Spleen (tissue), 11 donors: ENCODE measurements around the gene RAB44. TPM values are rescaled to one million over a fixed set of nuclear protein-coding genes. Genes with fewer than 3 reads are reported as not detected.
A peak's percentile ranks its signal among the peaks of the same experiment; 100 is the strongest.

Experiments
- DNase-seq: peaks from one replicate; pipeline ENCODE4 v3.0.0-alpha.2; 2020
- H3K27ac ChIP-seq, 8 donors: fragments of 200-600 bp; sonication (generic) in 7 of 8; 1 replicate in 4 of 8; 2 replicates in 4 of 8; pipeline versions ENCODE4 v1.5.0 to v1.8.0; 2016 to 2021; ENCODE audit warnings: inconsistent platforms in 4 of 8, mild to moderate bottlenecking in 4 of 8, moderate library complexity in 1 of 8
- H3K27me3 ChIP-seq, 7 donors: fragments of 200-600 bp; sonication (generic) in 6 of 7; replicated peaks in 1 of 7; 1 replicate in 4 of 7; 2 replicates in 3 of 7; pipeline versions ENCODE4 v1.5.0 to v1.8.0; 2016 to 2021; ENCODE audit warnings: inconsistent platforms in 3 of 7, mild to moderate bottlenecking in 1 of 7
- H3K36me3 ChIP-seq, 6 donors: fragments of 200-600 bp; sonication (generic) in 5 of 6; 1 replicate in 4 of 6; 2 replicates in 2 of 6; pipeline versions ENCODE4 v1.5.0 to v1.8.0; 2016 to 2021; ENCODE audit warnings: inconsistent platforms in 2 of 6
- H3K4me1 ChIP-seq, 6 donors: fragments of 200-600 bp; sonication (generic) in 5 of 6; 1 replicate in 3 of 6; 2 replicates in 3 of 6; pipeline versions ENCODE4 v1.5.0 to v1.8.0; 2016 to 2021; ENCODE audit warnings: inconsistent platforms in 3 of 6
- H3K4me3 ChIP-seq, 8 donors: fragments of 200-600 bp; sonication (generic) in 7 of 8; 1 replicate in 4 of 8; 2 replicates in 4 of 8; pipeline versions ENCODE4 v1.5.0 to v1.8.0; 2016 to 2021; ENCODE audit warnings: inconsistent platforms in 4 of 8, mild to moderate bottlenecking in 4 of 8, moderate library complexity in 2 of 8
- H3K9me3 ChIP-seq, 8 donors: fragments of 200-600 bp; sonication (generic) in 7 of 8; 1 replicate in 4 of 8; 2 replicates in 4 of 8; pipeline versions ENCODE4 v1.5.0 to v1.8.0; 2016 to 2021; ENCODE audit warnings: inconsistent platforms in 4 of 8
- POLR2A ChIP-seq, 3 donors: fragments of 450-650 bp; IDR thresholded peaks; one replicate each; pipeline ENCODE4 v1.5.1; 2017; ENCODE audit warnings: antibody characterized with exemption in 3 of 3, mild to moderate bottlenecking in 1 of 3
- POLR2AphosphoS5 ChIP-seq, 3 donors: sonication (generic); formaldehyde crosslinking; IDR thresholded peaks; one replicate each; pipeline ENCODE4 v1.5.1; 2017; ENCODE audit warnings: antibody characterized with exemption in 3 of 3
- WGBS, 5 donors: extraction: QIAGEN DNeasy Blood & Tissue Kit in 3 of 5; methylation state at CpG; one replicate each; pipeline versions ENCODE4 v1.1.5 to v1.1.7; 2013 to 2018; 5-methylcytosine and 5-hydroxymethylcytosine counted together
- intact Hi-C: fragments of 100-400 bp; cut with DNase I; formaldehyde crosslinking; loops from one replicate; pipeline ENCODE4 v1.15.0; 2023; ENCODE audit warnings: low total_unique reads
- polyA plus RNA-seq, 3 donors: library from polyadenylated mRNA; stranded (reverse); fragments of 200-250 nt; gene quantifications; one replicate each; pipeline ENCODE4 v1.2.1, GENCODE V29; 2013
- total RNA-seq, 7 donors: library from RNA; depleted of rRNA in 3 of 7; stranded (reverse); fragments of >200 nt in 3 of 7; fragmentation: NEBNext Ultra II Directional in 4 of 7; extraction: Animal tissue kit (Norgen Biotek cat#: 25700) in 4 of 7; gene quantifications; one replicate each; pipeline versions ENCODE4 v1.1.0 to v1.2.1, GENCODE V29; 2016 to 2021
- TF ChIP-seq, protein P1 (sequence below), 11 experiments: fragments of 200-600 bp in 7 of 11; fragments of 450-650 bp in 4 of 11; sonication (generic) in 4 of 11; IDR thresholded peaks in 8 of 11; conservative IDR thresholded peaks in 3 of 11; 1 replicate in 7 of 11; 2 replicates in 4 of 11; pipeline versions ENCODE4 v1.4.0 to v1.8.0; 2016 to 2021; ENCODE audit warnings: antibody characterized with exemption in 11 of 11, inconsistent platforms in 4 of 11, mild to moderate bottlenecking in 1 of 11
- donor health status: healthy with polysubstance abuse.
- donor health status: DM: no; HTN: no; CAD: no; lungs with moderate emphysema.
- donor health status: DM: no; HTN: no; CAD: no.
- donor health status: Bipolar disorder and iron deficiency.
- donor health status: healthy.
- donor health status: DM: no; HTN: no; CAD: no.
- donor health status: DM: yes; HTN: yes; CAD: no.

The RAB44 gene
- total and polyA plus RNA-seq, 10 donors, result 0.06 to 3.5 (median 0.81) TPM

DNA sequence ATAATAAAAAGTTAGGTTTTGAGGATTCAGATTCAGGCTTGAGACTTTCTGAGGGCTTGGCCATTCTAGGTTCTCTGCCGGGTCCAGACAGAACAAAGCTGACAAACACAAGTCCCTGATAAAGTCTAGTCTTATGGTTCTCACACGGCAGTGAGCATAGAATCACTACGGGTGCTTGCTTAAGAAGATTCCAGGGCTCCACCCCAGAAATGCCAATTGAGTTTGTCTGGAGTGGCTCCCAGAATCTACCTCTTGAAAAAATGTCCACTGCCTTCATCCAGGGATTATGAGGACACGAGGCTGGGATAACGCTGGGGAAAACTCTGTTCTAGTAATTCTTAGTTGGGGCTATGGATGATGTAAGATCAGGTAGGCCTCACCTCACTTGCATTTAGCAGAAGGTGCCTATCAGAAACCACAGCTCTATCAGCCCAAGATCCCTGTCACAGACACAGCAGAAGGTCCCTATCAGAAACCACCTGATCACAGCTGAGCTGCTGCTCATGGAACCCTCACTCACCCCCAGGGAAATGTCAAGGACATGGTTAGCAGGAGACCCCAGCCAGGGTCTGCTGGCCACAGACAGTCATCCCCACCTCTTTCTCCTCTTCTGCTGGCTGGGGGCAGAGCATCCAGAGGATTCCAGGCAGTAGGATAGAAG, 52.3 kb downstream of the RAB44 start:
- intact Hi-C loops, result no loop called here
- peaks cover 0 to 26% (median 0%) of the 10 kb centered on the region in 6 donors for H3K36me3 ChIP-seq

DNA sequence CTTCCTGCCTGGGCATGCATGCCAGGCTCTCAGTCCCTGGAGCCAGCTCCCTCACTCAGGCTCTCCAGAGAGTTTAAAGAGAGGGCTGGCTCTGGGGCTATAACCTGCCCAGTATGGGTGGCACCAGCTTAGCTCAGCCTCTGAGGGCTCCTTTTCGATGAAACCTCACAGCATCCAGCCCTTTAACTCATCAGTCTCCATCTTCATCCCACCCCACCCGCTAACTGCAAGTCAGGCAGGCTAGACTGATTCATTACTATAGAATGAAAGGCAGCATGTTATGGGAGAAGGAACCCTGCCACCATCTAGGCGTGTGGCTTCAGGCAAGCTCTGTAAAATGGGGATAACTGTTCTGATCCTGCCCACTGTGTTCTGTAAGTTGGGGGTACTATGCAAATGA, 53.5 kb downstream of the RAB44 start:
- Histone ChIP-seq H3K4me1 (peaks cover 39 to 54% (median 47%) of the 10 kb centered on the region in 6 donors), H3K27ac (no peak overlapping the region), H3K9me3 (peaks cover 0 to 25% (median 18%) of the 10 kb centered on the region in 8 donors), H3K4me3 (no peak overlapping the region), H3K36me3 (peaks cover 0 to 15% (median 0%) of the 10 kb centered on the region in 6 donors), H3K27me3 (no peaks in the 10 kb centered on the region)
- WGBS, 5 donors, result 95 to 100% (median 98%) methylated on average over 3 of the region's 3 CpGs
- no peak for DNase-seq
- TF ChIP-seq, protein P1, sequence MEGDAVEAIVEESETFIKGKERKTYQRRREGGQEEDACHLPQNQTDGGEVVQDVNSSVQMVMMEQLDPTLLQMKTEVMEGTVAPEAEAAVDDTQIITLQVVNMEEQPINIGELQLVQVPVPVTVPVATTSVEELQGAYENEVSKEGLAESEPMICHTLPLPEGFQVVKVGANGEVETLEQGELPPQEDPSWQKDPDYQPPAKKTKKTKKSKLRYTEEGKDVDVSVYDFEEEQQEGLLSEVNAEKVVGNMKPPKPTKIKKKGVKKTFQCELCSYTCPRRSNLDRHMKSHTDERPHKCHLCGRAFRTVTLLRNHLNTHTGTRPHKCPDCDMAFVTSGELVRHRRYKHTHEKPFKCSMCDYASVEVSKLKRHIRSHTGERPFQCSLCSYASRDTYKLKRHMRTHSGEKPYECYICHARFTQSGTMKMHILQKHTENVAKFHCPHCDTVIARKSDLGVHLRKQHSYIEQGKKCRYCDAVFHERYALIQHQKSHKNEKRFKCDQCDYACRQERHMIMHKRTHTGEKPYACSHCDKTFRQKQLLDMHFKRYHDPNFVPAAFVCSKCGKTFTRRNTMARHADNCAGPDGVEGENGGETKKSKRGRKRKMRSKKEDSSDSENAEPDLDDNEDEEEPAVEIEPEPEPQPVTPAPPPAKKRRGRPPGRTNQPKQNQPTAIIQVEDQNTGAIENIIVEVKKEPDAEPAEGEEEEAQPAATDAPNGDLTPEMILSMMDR (IDR thresholded peaks at IDR 0.05 in 8 of 11, conservative IDR thresholded peaks at IDR 0.05 in 3 of 11), result no peak
- no peak for TF ChIP-seq POLR2A (IDR thresholded peaks at IDR 0.05)
- no peak for TF ChIP-seq POLR2AphosphoS5 (IDR thresholded peaks at IDR 0.05)
- intact Hi-C loops, result no loop called here

More for the DNA sequence above, 52.3 kb downstream of the RAB44 start:
- H3K9me3 ChIP-seq, result peaks cover 0 to 25% (median 18%) of the 10 kb centered on the region in 8 donors
- no peak overlapping the region for H3K4me3 ChIP-seq
- peaks cover 28 to 43% (median 35%) of the 10 kb centered on the region in 6 donors for H3K4me1 ChIP-seq
- DNase-seq, result no peak
- TF ChIP-seq POLR2A (IDR thresholded peaks at IDR 0.05), result no peak
- TF ChIP-seq, protein P1 (IDR thresholded peaks at IDR 0.05 in 8 of 11, conservative IDR thresholded peaks at IDR 0.05 in 3 of 11), result no peak
- no peak for TF ChIP-seq POLR2AphosphoS5 (IDR thresholded peaks at IDR 0.05)
- H3K27me3 ChIP-seq, result no peaks in the 10 kb centered on the region
- WGBS, 5 donors, result 71 to 98% (median 97%) methylated on average over 5 of the region's 5 CpGs
- no peak overlapping the region for H3K27ac ChIP-seq

DNA sequence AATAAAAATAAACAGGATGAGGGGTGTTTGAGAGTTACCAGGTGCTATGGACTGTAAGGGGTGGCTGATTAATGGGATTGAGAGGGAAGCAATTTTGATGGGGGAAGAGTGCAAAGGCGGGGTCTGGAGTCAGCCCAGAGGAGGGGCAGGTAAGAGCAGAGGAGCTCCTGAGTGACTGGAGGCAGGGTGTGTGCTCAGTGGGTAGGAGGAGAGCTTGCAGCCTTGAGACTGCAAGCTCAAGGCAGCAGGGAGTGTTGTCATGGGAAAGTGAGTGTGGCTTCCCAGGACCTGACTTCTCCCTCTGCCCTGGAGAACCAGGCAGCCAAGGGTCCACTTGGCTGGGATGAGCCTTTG, 54.2 kb downstream of the RAB44 start:
- H3K36me3 ChIP-seq, result peaks cover 0 to 12% (median 0%) of the 10 kb centered on the region in 6 donors
- 0 to 53% (median 49%) methylated on average over 1 of the region's 1 CpG for WGBS, 5 donors
- peaks cover 46 to 62% (median 54%) of the 10 kb centered on the region in 6 donors for H3K4me1 ChIP-seq
- H3K27ac ChIP-seq, result peak overlapping the region in 5 of 8 donors; percentile 20 to 82 (median 73)
- no peaks in the 10 kb centered on the region for H3K27me3 ChIP-seq
- no peak overlapping the region for H3K4me3 ChIP-seq
- DNase-seq, result no peak
- intact Hi-C loops, result no loop called here
- H3K9me3 ChIP-seq, result peaks cover 0 to 25% (median 18%) of the 10 kb centered on the region in 8 donors
- no peak for TF ChIP-seq POLR2AphosphoS5 (IDR thresholded peaks at IDR 0.05)
- TF ChIP-seq, protein P1 (IDR thresholded peaks at IDR 0.05 in 8 of 11, conservative IDR thresholded peaks at IDR 0.05 in 3 of 11), result no peak
- no peak for TF ChIP-seq POLR2A (IDR thresholded peaks at IDR 0.05)

DNA sequence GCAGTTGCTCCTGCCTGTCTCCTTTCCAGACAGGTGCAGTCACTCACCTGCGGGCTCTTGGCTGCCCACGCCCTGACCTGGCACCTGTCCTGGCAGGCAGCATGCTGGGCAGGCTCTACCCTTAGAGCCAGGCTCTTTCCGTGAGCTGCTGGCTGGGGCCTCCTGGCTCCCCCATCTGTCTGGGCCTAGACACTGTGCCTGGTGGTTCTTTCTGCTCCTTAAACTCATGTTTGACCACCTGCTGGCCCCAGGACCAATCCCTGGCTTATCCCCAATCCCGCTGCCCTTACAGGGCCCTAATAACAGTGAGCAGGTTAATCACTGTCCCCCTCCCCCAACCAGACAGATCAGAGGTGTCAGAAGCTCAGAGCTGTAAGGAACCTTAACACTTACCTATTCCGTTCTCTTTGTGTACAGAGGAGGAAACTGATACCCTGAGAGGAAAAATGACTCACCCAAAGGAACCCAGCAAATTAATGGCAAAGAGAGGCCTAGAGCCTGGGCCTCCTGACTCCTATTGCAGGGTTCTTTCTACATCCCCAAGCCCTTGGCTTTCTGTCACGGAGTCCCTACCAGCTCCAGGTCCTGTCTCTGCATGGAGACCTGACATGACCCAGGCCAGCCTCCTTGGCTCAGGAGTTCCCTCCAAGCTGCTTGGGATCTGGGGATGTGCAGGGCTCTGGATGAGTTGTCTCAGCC, 54.7 kb downstream of the RAB44 start:
- Histone ChIP-seq H3K27ac (peak overlapping the region in 6 of 8 donors; percentile 13 to 82 (median 72)), H3K9me3 (peaks cover 0 to 25% (median 18%) of the 10 kb centered on the region in 8 donors), H3K4me3 (peak overlapping the region in 1 of 8 donors; percentile 31), H3K27me3 (no peaks in the 10 kb centered on the region), H3K4me1 (peaks cover 48 to 67% (median 59%) of the 10 kb centered on the region in 6 donors), H3K36me3 (peaks cover 0 to 12% (median 0%) of the 10 kb centered on the region in 6 donors)
- 76 to 88% (median 83%) methylated on average over 3 to 6 of the region's 6 CpGs for WGBS, 5 donors
- no peak for DNase-seq
- TF ChIP-seq POLR2A (IDR thresholded peaks at IDR 0.05) (no peak), POLR2AphosphoS5 (IDR thresholded peaks at IDR 0.05) (no peak)
- TF ChIP-seq, protein P1 (IDR thresholded peaks at IDR 0.05 in 8 of 11, conservative IDR thresholded peaks at IDR 0.05 in 3 of 11), result no peak
- intact Hi-C loops, result no loop called here
